Mesenchymal stem cell (in vitro differentiated cells and primary cell): ENCODE data around the gene NRSN2.

ENCODE experiments used
- DNase-seq: peaks from one replicate; pipeline ENCODE4 v3.0.0-alpha.2; 2013
- H2AFZ ChIP-seq: one replicate; pipeline ENCODE4 v1.6.1; 2013; ENCODE audit warnings: low read depth, mild to moderate bottlenecking, control low read depth, inconsistent platforms, low read length, moderate library complexity
- H2AK5ac ChIP-seq: 2 replicates; pipeline ENCODE4 v1.6.1; 2013; ENCODE audit warnings: low read length, moderate library complexity, mild to moderate bottlenecking, inconsistent platforms; ENCODE audit not compliant: severe bottlenecking
- H2BK120ac ChIP-seq: one replicate; pipeline ENCODE4 v1.6.1; 2013; ENCODE audit warnings: low read depth, mild to moderate bottlenecking, inconsistent platforms, low read length, moderate library complexity
- H2BK12ac ChIP-seq, 2 experiments: one replicate each; pipeline ENCODE4 v1.6.1; 2013; ENCODE audit warnings: inconsistent platforms in 2 of 2, low read length in 2 of 2, mild to moderate bottlenecking in 2 of 2, moderate library complexity in 2 of 2, control low read depth in 1 of 2
- H2BK15ac ChIP-seq: one replicate; pipeline ENCODE4 v1.6.1; 2013; ENCODE audit warnings: mild to moderate bottlenecking, low read depth, inconsistent platforms; ENCODE audit not compliant: poor library complexity, severe bottlenecking
- H2BK5ac ChIP-seq: 2 replicates; pipeline ENCODE4 v1.6.1; 2013; ENCODE audit warnings: low read depth, mild to moderate bottlenecking, low read length, control low read depth, inconsistent platforms; ENCODE audit not compliant: poor library complexity, severe bottlenecking
- H3K14ac ChIP-seq, 2 experiments: one replicate each; pipeline ENCODE4 v1.6.1; 2013; ENCODE audit warnings: inconsistent platforms in 2 of 2, low read length in 2 of 2, control low read depth in 1 of 2, mild to moderate bottlenecking in 1 of 2, moderate library complexity in 1 of 2
- H3K18ac ChIP-seq, 2 experiments: one replicate each; pipeline ENCODE4 v1.6.1; 2013; ENCODE audit warnings: inconsistent platforms in 2 of 2, low read length in 2 of 2, control low read depth in 1 of 2, low read depth in 1 of 2, mild to moderate bottlenecking in 1 of 2
- H3K23ac ChIP-seq, 2 experiments: one replicate each; pipeline ENCODE4 v1.6.1; 2013; ENCODE audit warnings: inconsistent platforms in 2 of 2, low read length in 2 of 2, mild to moderate bottlenecking in 2 of 2, moderate library complexity in 2 of 2, control low read depth in 1 of 2
- H3K27ac ChIP-seq: 2 replicates; pipeline ENCODE4 v1.5.1; 2013; ENCODE audit warnings: mild to moderate bottlenecking, moderate library complexity, low read length, control low read depth, inconsistent platforms; ENCODE audit not compliant: poor library complexity, severe bottlenecking
- H3K27me3 ChIP-seq, 2 experiments: 2 replicates each; pipeline versions ENCODE4 v1.6.1 to v1.7.0; 2013; ENCODE audit warnings: low read length in 2 of 2, mild to moderate bottlenecking in 2 of 2, moderate library complexity in 2 of 2, control low read depth in 1 of 2, inconsistent platforms in 1 of 2; ENCODE audit not compliant: control insufficient read depth in 1 of 2, insufficient read depth in 1 of 2
- H3K36me3 ChIP-seq, 2 experiments: 2 replicates each; pipeline versions ENCODE4 v1.6.1 to v1.7.0; 2013; ENCODE audit warnings: low read length in 2 of 2, control low read depth in 1 of 2, inconsistent platforms in 1 of 2, low read depth in 1 of 2, mild to moderate bottlenecking in 1 of 2; ENCODE audit not compliant: insufficient read depth in 2 of 2, control insufficient read depth in 1 of 2
- H3K4ac ChIP-seq, 2 experiments: one replicate each; pipeline ENCODE4 v1.6.1; 2013; ENCODE audit warnings: inconsistent platforms in 2 of 2, low read length in 2 of 2, mild to moderate bottlenecking in 2 of 2, moderate library complexity in 2 of 2, control low read depth in 1 of 2, low read depth in 1 of 2
- H3K4me1 ChIP-seq: 2 replicates; pipeline ENCODE4 v1.6.1; 2013; ENCODE audit warnings: low read depth, low read length, control low read depth; ENCODE audit not compliant: control insufficient read depth, insufficient read depth
- H3K4me2 ChIP-seq: 2 replicates; pipeline ENCODE4 v1.6.1; 2013; ENCODE audit warnings: low read length, mild to moderate bottlenecking, inconsistent platforms; ENCODE audit not compliant: poor library complexity, severe bottlenecking
- H3K4me3 ChIP-seq, 2 experiments: 2 replicates each; pipeline versions ENCODE4 v1.5.1 to v1.7.0; 2013; ENCODE audit warnings: low read length in 2 of 2, mild to moderate bottlenecking in 2 of 2, control low read depth in 1 of 2, low read depth in 1 of 2; ENCODE audit not compliant: insufficient read depth in 1 of 2
- H3K79me1 ChIP-seq: replicated peaks from 2 replicates; pipeline ENCODE4 v1.6.1; 2013; ENCODE audit warnings: mild to moderate bottlenecking, control low read depth, low read length, inconsistent platforms; ENCODE audit not compliant: poor library complexity, severe bottlenecking
- H3K9ac ChIP-seq: 2 replicates; pipeline ENCODE4 v1.7.0; 2013; ENCODE audit warnings: mild to moderate bottlenecking, low read length, moderate library complexity
- H3K9me3 ChIP-seq: 2 replicates; pipeline ENCODE4 v1.7.0; 2013; ENCODE audit warnings: mild to moderate bottlenecking, low read length; ENCODE audit not compliant: control insufficient read depth
- H4K8ac ChIP-seq: one replicate; pipeline ENCODE4 v1.6.1; 2013; ENCODE audit warnings: inconsistent platforms, mild to moderate bottlenecking, low read length, moderate library complexity
- H4K91ac ChIP-seq: one replicate; pipeline ENCODE4 v1.6.1; 2013; ENCODE audit warnings: mild to moderate bottlenecking, low read length, inconsistent platforms
- WGBS: methylation state at CpG from one replicate; pipeline ENCODE4 v1.1.7; 2013; ENCODE audit warnings: mixed read lengths; 5-methylcytosine and 5-hydroxymethylcytosine counted together

Gene NRSN2

GRCh38 chr20:403582-403957 lies 56.7 kb downstream of the NRSN2 start:
- Histone ChIP-seq H3K27ac (no peak overlapping the region), H3K36me3 (peaks cover 0 to 6% of the 10 kb centered on the region in 2 experiments), H3K18ac (no peak overlapping the region), H4K8ac (no peak overlapping the region), H3K27me3 (no peaks in the 10 kb centered on the region), H3K79me1 (peaks cover 7% of the 10 kb centered on the region), H2BK5ac (no peak overlapping the region), H3K4ac (no peak overlapping the region), H3K9me3 (no peaks in the 10 kb centered on the region), H2BK15ac (no peak overlapping the region), H2AFZ (no peak overlapping the region), H3K14ac (no peak overlapping the region), H3K4me1 (peaks cover 15% of the 10 kb centered on the region), H3K4me2 (no peak overlapping the region), H2BK12ac (no peak overlapping the region), H3K23ac (no peak overlapping the region), H2BK120ac (no peak overlapping the region), H2AK5ac (peak overlapping the region; percentile 79), H3K4me3 (no peak overlapping the region), H4K91ac (no peak overlapping the region), H3K9ac (no peak overlapping the region)
- DNase-seq: no peak
- WGBS: 94% methylated on average over 2 of the region's 3 CpGs

- Histone ChIP-seq H3K9me3 (no peaks in the 10 kb centered on the region), H2BK15ac (no peak overlapping the region), H3K9ac (no peak overlapping the region), H4K8ac (no peak overlapping the region), H2AK5ac (no peak overlapping the region), H4K91ac (no peak overlapping the region), H3K4me2 (no peak overlapping the region), H2BK120ac (no peak overlapping the region), H2BK12ac (no peak overlapping the region), H3K36me3 (peaks cover 0 to 5% of the 10 kb centered on the region in 2 experiments), H3K4me1 (peaks cover 15% of the 10 kb centered on the region), H2AFZ (no peak overlapping the region), H3K14ac (no peak overlapping the region), H3K27ac (no peak overlapping the region), H3K4me3 (no peak overlapping the region), H3K79me1 (peaks cover 7% of the 10 kb centered on the region), H3K18ac (no peak overlapping the region), H3K27me3 (no peaks in the 10 kb centered on the region), H3K4ac (no peak overlapping the region), H2BK5ac (no peak overlapping the region), H3K23ac (no peak overlapping the region)
- WGBS: 96% methylated on average over 4 of the region's 4 CpGs
- no peak for DNase-seq
These were observed 57.2 kb downstream of the NRSN2 start for GRCh38 chr20:404088-404487.
